Fibroblast of mammary gland (primary cell): Measurements from ENCODE around the gene RMDN2.

ENCODE experiments used
- DNase-seq: peaks from one replicate; pipeline ENCODE4 v3.0.0-alpha.2; 2010; ENCODE audit warnings: low read depth
- H3K4me3 ChIP-seq: 2 replicates; pipeline ENCODE4 v1.5.1; 2011; ENCODE audit warnings: low read depth, mild to moderate bottlenecking, low read length, moderate library complexity; ENCODE audit not compliant: control insufficient read depth
- CTCF ChIP-seq: conservative IDR thresholded peaks from 2 replicates; pipeline ENCODE4 v1.5.1; 2011; ENCODE audit warnings: low read depth, low read length, inconsistent platforms; ENCODE audit not compliant: control insufficient read depth, insufficient read depth

RMDN2 gene

GRCh38 chr2:37881397-37881796 lies 43.7 kb upstream of the RMDN2 start:
- no peak overlapping the region for H3K4me3 ChIP-seq
- TF ChIP-seq CTCF = no peak
- no peak for DNase-seq

- H3K4me3 ChIP-seq = no peak overlapping the region
- TF ChIP-seq CTCF = no peak
- DNase-seq = no peak
These were observed 43.1 kb upstream of the RMDN2 start for GRCh38 chr2:37882036-37882435.

DNA sequence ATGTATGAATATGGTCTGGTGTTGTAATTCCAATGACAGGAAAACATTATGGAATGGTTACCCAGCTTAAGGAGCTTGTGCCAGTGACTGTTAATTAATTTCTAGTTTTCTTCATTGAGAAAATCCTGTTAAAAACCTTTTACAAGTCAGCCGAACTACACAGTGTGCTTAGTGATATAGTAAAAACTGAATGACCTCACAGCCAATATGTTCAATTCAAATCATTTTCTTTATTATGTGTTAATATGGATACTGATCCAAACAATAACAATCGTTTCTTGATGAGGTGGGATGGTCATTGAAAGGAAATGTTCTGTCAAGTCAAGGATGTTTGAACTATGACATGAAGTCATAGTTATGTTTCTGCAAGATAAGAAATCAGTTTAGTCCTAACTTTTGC lies 41.6 kb upstream of the RMDN2 start:
- no peak for DNase-seq
- TF ChIP-seq CTCF = no peak
- H3K4me3 ChIP-seq = no peak overlapping the region

DNA sequence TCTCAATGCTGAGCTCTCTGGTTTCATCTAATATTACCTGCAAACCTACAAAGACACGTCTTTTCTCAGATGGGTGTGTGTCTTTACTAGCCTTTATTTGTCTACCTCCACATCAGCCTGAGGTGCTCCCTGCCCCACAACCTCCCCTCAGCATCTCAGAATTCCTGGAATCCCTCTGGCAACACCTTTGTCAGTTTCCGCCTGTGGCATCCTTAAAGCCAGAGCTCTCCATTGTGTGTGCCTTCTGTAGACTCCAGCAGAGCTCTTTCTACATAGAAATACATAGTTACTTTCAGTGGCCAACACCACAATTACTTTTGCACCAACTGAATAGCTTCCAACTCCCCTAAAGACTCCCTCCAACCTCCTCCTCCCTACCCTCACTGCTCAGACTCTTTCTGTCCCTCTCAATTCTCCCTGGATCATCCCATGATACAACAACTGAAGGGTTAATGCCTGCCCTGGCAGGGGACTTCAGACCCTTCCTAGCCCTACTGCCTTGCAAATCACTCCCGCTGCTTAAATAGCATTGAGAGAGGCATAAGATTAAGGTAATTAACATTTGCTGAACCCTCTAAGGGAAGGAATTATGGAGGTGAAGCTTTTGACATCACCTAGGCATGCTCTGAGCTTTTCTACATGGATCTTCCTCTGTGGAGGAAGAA lies 39.6 kb upstream of the RMDN2 start:
- no peak overlapping the region for H3K4me3 ChIP-seq
- no peak for DNase-seq
- no peak for TF ChIP-seq CTCF

- peak; percentile 64 for DNase-seq
- no peak for TF ChIP-seq CTCF
- H3K4me3 ChIP-seq = no peak overlapping the region
These were observed 38.3 kb upstream of the RMDN2 start for GRCh38 chr2:37886745-37887144.

DNA sequence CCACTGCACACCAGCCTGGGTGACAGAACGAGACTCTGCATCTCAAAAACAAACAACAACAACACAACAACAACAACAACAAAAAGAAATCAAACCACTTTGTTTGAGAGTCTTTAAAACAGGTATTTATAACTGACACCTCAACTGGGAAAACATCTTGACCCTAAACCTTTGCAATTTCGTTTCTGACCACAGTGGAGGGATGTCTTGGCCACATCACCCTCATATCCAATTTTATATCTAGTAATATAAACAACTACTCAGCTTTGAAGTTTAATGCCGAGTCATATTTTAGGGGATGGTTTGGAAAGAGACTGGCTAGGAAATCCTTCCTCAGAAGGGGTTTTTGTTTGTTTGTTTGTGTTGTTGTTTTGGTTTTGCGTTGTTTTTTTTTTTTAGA lies 37.8 kb upstream of the RMDN2 start:
- no peak for TF ChIP-seq CTCF
- DNase-seq = no peak
- H3K4me3 ChIP-seq = no peak overlapping the region

GRCh38 chr2:37890893-37891495 lies 34.1 kb upstream of the RMDN2 start:
- peak; percentile 88 for TF ChIP-seq CTCF
- peak; percentile 69 for DNase-seq
- H3K4me3 ChIP-seq = no peak overlapping the region
